NCI-H2107 (cell line): Measurements from ENCODE around the gene UGT1A3.

Source experiments
- DNase-seq: peaks from one replicate; lab custom pipeline; 2025; lab: John Stamatoyannopoulos, UW

UGT1A3 gene

GRCh38 chr2:233817361-233817911 is 88.6 kb downstream of the UGT1A3 start:
- DNase-seq: no peak

GRCh38 chr2:233817995-233818638 is 89.3 kb downstream of the UGT1A3 start:
- no peak for DNase-seq

GRCh38 chr2:233818639-233819621 is 90.1 kb downstream of the UGT1A3 start:
- DNase-seq: no peak

GRCh38 chr2:233819884-233820773 is 91.3 kb downstream of the UGT1A3 start:
- no peak for DNase-seq

GRCh38 chr2:233820774-233821105 is 91.9 kb downstream of the UGT1A3 start:
- DNase-seq: no peak

GRCh38 chr2:233821196-233821595 is 92.4 kb downstream of the UGT1A3 start:
- no peak for DNase-seq

- no peak for DNase-seq
Measured at GRCh38 chr2:233821709-233822100, 92.9 kb downstream of the UGT1A3 start.

GRCh38 chr2:233822101-233822771 is 93.4 kb downstream of the UGT1A3 start:
- DNase-seq: no peak
